ENCODE measurements around the gene PTPDC1.
"Not testable (repeated sequence)": the region's sequence is repeated elsewhere in the genome, so short reads cannot be mapped to it uniquely, and the experiment has no call there.

The PTPDC1 gene

DNA sequence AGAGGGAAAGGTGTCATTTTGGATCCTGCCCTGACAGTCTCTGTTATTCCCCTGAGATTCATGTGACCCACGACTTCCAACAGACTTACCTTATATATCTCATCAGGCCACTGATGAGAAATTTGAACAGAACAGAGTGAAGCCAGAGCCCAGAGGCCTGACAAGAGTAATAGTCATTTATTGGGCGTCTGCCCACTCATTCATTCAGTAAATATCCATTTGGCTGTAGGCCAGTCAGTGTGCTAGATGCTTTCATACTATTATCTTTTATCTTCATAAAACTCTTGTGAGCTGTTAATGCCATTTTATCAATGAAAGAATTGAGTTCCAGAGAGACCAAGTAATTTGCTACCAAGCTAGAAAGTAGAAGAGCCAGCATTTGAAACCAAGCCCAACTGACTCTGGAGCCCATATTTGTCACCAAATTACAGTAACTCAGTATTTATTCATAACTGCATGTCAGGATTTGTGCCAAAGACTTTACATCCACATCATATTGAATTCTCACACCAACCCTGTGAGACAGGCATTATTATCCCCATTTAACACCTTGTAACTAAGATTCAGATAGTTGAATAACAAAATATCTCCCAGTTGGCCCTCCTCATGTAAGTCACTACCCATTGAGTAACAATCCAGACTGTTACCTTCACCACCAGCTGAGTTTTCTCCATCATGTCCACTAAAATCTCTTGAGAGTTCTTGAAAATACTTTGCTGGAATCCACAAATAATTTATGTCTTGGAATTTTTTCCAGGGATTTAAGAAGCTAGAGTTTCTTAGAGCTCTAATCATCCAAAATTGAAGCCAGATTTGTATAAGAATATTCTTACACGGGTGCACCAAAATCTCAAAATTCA lies 2.5 kb downstream of the PTPDC1 start:
- DNase-seq (ENCODE audit: low spot score), result peak; percentile 16

DNA sequence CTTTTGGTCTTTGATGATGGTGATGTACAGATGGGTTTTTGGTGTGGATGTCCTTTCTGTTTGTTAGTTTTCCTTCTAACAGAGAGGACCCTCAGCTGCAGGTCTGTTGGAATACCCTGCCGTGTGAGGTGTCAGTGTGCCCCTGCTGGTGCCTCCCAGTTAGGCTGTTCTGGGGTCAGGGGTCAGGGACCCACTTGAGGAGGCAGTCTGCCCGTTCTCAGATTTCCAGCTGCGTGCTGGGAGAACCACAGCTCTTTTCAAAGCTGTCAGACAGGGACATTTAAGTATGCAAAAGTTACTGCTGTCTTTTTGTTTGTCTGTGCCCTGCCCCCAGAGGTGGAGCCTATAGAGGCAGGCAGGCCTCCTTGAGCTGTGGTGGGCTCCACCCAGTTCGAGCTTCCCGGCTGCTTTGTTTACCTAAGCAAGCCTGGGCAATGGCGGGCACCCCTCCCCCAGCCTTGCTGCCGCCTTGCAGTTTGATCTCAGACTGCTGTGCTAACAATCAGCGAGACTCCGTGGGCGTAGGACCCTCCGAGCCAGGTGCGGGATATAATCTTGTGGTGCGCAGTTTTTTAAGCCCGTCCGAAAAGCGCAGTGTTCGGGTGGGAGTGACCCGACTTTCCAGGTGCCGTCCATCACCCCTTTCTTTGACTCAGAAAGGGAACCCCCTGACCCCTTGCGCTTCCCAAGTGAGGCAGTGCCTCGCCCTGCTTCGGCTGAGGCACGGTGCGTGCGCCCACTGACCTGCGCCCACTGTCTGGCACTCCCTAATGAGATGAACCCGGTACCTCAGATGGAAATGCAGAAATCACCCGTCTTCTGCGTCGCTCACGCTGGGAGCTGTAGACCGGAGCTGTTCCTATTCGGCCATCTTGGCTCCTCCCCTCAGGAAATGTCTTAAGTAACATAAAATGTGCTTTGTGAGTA lies 10.2 kb downstream of the PTPDC1 start:
- DNase-seq (ENCODE audit: low spot score), result not testable (repeated sequence)

DNA sequence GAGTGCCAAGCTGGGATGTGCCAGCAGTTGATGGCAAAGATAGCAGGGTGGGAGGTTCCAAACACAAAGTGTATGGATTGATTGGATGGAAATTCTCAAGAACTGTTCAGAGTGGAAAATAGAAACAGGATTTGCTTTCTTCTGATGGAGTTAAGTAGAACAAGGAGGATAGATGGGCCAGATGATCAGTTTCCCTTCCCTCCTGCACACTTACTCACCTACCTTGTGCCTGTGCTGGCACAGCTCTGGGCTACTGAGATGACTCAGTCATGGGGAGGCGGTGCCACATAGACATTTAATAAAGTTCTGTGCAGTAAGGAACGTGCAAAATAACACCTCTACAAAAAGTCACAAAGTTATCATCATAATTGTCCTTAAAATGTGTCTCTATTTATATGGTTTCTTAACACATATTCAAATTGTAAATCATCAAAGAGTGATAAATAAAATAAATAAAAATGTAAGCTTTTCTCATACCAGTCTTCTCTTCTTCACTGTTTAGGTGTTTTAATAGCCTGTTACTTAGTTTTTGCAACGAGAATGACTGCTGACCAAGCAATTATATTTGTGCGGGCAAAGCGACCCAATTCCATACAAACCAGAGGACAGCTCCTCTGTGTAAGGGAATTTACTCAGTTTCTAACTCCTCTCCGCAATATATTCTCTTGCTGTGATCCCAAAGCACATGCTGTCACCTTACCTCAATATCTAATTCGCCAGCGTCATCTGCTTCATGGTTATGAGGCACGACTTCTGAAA lies 12.7 kb downstream of the PTPDC1 start:
- no peak for DNase-seq (ENCODE audit: low spot score)

DNA sequence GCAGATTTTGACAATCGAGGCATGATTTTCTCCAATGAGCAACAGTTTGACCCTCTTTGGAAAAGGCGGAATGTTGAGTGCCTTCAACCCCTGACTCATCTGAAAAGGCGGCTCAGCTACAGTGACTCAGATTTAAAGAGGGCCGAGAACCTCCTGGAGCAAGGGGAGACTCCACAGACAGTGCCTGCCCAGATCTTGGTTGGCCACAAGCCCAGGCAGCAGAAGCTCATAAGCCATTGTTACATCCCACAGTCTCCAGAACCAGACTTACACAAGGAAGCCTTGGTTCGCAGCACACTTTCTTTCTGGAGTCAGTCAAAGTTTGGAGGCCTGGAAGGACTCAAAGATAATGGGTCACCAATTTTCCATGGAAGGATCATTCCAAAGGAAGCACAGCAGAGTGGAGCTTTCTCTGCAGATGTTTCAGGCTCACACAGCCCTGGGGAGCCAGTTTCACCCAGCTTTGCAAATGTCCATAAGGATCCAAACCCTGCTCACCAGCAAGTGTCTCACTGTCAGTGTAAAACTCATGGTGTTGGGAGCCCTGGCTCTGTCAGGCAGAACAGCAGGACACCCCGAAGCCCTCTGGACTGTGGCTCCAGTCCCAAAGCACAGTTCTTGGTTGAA lies 13.6 kb downstream of the PTPDC1 start:
- no peak for DNase-seq (ENCODE audit: low spot score)

DNA sequence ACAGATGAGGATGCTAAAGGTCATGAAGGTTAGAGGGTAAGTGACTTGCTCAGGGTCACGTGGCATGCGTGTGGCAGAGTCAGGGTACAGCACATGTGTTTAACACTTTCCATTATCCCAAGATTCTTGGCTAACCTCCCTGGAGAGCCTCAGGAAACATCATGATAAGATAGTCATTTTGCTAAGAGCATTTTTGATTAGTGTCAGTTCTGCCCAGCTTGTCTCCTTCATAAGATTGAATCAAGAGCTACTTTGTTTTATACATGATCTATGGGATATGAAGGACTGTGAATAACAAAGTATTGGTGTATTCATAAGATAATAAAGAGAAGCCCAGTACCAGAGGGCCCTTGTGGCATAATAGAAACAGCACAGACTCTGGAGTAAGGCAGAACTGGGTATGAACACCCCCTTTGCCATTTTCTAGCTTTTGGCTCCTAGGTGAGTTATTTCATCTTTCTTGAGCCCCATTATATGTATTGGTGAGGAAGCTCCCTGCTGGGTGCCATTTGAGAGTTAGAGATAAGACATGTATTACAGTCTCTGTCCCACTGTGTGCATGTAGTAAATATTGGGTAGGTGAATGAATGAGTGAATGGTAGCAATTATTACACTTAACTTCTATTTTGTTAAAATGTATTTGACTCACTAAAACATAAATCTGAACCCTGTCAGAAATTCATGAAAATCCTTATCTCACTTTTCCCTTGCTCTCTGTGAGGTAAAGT lies 16.1 kb downstream of the PTPDC1 start:
- no peak for DNase-seq (ENCODE audit: low spot score)

DNA sequence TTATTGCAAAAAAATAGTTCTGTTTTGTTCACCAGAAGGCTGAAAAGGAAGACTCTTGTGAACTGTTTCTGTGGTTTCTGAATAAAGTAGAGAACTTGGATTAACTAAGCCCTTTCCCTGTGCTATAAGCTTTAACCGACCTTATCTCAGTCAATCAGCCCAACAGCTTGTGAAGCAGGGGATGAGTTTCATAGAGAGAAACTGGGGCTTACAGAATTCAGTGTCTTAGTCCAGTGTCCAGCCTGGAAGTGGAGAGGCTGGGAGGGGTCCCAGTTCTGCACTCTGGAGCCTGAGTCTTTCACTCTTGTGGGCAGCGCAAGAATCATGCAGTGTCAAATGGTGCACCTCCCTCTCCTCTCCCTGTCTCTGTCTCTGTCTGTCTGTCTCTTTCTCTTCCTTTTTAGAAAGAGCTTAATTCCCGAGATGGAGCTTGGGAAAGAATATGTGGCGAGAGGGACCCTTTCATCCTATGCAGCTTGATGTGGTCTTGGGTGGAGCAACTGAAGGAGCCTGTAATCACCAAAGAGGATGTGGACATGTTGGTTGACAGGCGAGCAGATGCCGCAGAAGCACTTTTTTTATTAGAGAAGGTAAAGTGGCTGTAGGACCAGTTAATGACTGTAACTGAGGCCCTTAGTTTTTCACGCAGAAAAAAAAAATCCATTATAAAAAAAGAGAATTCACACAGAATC lies 17.0 kb downstream of the PTPDC1 start:
- no peak for DNase-seq (ENCODE audit: low spot score)

DNA sequence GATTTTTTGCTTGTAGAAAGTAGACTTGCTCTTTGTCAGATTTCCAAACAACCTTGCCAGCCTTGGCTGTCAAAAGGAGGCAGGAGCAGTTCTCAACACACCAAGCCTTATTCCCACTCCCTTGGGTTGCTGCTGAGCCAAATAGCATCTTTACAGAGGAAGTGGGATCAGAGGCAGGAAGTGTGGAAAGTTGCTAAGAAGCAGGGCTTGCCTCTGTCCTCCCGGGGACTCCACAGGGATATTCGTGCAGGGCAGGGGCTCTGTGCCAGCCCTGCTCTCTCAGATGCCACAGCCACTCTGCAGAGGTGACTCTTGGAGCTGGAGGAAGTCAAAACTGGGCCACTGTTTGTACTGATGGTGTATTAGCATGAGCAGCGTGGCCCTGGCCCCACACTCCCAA lies 24.3 kb downstream of the PTPDC1 start:
- DNase-seq (ENCODE audit: low spot score), result no peak

DNA sequence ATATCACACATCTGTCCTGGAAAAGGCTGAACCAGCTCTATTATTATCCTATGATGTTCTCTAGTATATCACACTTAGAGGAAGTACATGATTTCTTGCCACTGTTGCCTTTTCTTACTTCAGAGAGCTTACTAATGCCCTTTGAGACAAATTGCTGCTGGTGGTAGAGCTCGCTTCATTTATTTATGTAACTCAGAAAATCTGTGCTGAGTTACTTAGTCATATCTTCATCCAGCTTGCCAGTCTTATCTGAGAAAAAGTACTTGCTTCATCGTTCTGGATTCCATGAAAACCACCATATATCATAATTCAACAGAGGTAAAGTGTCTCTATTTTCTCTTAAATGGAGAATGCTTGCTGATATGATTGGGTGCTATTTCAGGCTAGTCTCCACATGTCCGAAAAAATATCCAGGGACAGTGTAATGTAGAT lies 26.6 kb downstream of the PTPDC1 start:
- no peak for DNase-seq (ENCODE audit: low spot score)

DNA sequence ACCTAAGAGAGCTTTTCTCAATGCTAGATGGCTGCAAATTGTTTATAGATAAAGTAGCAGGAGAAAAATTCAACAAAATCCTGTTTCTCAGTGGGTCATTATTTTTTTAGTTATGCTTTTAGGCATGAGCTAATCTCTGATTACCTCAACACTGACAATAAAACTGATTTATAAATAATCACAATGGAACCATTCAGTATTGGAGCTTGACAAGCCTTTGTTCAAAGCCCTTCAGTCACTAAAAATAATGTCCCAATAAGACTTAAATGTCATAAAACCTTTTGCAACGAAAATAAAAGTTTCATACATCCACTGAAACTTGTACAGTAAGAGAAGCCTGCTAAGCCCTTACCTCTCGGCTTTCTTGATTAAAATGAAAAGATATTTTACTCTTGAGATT lies 27.2 kb downstream of the PTPDC1 start:
- no peak for DNase-seq (ENCODE audit: low spot score)

DNA sequence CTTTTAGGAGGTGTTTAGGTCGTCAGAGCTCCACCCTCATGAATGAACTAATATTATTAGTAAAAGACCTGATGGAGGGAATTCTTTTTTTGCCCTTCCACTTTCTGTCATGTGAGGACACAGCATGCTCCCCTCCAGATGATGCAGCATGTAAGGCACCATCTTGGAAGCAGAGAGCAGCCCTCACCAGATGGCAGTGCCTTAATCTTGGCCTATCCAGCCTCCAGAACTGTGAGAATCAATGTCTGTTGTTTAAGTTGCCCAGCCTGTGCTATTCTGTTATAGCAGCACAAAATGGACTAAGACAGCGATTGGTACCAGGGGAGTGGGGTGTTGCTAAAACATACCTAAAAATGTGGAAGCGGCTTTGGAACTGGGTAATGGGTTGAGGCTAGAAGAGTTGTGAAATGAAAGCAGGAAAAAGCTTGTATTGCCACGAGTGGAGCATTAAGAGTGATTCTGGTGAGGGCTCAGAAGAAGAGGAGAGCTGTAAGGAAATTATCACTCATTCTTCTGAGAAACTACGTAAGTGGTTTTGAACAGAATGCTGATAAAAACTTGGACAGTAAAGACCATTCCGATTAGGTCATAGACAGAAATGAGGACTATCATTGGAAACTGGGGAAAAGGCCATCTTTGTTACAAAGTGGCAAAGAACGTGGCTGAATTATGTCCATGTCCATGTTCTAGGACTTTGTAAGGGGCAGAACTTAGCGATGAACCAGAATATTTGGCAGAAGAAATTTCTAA lies 28.6 kb downstream of the PTPDC1 start:
- no peak for DNase-seq (ENCODE audit: low spot score)

DNA sequence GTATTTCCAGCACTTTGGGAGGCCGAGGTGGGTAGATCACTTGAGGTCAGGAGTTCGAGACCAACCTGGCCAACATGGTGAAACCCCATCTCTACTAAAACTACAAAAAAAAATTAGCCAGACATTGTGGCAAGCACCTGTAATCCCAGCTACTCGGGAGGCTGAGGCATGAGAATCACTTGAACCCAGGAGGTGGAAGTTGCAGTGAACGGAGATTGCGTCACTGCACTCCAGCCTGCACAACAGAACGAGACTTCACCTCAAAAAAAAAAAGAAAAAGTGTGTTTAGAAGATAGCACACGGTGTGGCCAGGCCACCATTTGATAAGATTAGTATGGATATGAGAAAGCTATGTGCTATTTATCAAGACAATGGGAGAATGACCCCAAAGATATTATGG lies 35.8 kb downstream of the PTPDC1 start:
- not testable (repeated sequence) for DNase-seq (ENCODE audit: low spot score)

DNA sequence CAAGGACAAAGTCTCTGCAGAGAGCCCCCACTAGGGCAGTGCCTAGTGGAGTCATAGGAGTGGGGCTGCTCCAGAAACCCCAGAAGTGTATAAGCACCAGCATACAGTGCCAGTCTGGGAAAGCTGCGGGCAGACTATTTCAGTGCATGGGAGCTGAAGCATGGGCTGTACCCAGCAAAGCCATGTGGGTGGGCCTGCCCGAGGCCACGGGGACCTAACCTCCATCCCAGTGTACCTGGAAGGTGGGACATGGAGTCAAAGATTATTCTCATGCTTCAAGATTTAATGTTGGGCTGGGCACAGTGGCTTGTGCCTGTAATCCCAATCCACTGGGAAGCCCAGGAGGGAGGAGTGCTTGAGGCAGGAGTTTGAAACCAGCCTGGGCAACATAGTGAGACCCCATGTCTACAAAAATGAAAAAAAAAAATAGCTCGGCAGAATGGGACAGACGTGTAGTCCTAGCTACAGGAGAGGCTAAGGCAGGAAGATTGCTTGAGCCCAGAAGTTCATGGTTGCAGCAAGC lies 36.7 kb downstream of the PTPDC1 start:
- no peak for DNase-seq (ENCODE audit: low spot score)

DNA sequence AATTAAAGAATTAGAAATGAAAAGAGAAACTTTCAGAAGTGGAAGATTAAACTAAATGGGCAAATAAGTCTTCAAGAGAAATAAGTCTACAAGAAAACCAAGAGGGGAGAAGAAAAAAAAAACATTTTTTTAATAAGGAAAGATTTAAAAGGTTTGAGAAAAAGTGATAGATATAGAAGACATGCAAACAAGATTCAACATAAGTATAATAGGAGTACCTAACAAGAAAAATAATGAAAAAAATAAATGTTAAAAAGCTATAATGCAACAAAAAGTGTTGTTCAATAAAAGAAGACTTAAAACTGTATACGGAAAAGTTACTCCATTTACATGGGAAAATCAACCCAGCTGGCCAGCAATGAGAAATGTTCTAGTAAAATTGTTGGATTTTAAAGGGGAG lies 42.6 kb downstream of the PTPDC1 start:
- no peak for DNase-seq (ENCODE audit: low spot score)

DNA sequence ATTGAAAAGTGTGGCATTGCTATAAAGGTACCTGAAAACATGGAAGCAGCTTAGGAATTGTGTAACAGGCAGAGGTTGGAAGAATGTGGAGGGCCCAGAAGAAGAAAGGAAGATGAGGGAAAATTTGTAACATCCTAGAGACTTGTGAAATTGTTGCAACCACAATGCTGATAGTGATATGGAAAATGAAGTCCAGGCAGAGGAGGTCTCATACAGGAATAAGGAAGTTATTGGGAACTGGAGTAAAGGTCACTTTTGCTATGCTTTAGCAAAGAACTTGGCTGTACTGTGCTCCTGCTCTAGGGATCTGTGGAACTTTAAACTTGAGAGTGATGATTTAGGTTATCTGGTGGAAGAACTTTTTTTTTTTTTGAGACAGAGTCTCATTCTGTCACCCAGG lies 43.5 kb downstream of the PTPDC1 start:
- no peak for DNase-seq (ENCODE audit: low spot score)

DNA sequence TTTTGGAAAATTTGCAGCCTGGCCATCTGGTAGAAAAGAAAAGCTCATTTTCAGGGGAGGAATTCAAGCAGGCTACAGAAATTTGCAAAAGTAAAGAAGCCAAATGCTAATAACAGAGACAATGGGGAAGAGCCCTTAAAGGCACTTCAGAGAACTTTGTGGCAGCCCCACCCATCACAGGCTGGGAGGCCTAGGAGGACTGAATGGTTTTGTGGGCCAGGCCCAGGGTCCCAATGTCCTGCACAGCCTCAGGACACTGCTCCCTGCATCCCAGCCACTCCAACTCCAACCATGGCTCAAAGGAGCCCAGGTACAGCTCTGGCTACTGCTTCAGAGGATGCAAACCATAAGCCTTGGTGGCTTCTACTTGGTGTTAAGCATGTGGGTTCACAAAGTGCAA lies 44.3 kb downstream of the PTPDC1 start:
- DNase-seq (ENCODE audit: low spot score), result no peak

DNA sequence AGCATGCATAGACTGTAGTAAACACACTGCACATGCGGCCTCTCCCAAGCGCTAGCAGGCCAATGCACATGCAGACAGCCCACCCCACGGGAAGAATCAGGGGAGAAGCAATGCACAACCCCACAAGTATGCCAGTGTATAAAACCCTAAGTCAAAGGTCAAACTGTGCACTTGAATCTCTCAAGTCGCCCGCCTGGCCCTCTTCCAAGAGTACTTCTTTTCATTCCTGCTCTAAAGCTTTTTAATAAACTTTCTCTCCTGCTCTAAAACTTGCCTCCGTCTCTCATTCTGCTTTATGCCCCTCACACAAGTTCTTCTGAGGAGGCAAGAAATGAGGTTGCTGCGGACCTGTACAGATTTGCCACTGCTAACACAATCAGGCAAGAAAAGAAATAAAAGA lies 50.4 kb downstream of the PTPDC1 start:
- no peak for DNase-seq (ENCODE audit: low spot score)

DNA sequence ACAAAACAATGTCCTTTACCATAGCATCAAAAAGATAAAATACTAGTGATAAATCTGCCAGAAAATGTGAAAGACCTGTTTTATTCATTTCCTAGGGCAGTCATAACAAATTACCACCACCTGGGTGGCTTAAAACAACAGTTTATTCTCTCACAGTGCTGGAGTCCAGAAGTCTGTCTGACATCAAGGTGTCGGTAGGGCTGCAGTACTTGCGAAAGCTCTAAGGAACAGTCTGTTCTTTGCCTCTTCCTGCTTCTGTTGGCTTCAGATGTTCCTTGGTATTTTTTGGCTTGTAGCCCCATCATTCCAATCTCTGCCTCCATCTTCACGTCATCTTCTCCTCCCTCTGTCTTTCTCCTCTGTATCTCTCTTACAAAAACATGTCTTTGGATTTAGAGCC lies 51.0 kb downstream of the PTPDC1 start:
- DNase-seq (ENCODE audit: low spot score), result no peak

DNA sequence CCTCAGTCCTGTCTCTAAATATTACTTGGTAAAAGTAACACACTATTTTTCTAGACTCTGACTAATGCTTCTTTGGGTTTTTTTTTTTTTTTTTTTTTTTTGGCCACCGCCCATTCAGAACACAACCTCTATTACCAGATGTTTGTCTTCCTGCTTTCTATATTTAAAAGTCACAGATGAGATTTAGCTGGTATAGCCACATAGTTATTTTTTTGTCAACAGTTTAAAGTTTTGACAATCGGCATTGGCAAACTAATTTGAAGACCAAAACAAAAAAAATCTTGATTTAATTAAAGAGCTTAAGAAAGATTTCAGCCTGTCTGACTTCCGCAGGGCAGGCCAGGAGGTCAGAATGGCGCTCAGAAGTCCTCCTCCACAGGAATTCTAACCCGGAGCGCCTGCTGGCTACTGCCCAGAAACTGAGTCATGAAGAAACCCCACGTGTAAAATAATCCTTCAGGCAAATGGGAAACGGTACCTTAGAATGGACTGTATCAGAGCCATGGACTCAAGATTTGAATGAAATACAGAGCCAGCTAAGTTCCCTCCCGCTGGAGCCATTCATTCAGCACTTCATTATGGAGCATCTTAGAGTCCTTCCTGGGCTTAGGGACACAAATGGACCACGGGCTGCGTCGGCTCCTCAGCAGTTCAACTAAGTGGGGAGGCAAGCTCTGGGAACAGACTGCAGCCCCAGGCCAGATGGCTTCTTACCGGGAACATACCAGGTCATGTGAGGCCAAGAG lies 55.6 kb downstream of the PTPDC1 start:
- no peak for DNase-seq (ENCODE audit: low spot score)

DNA sequence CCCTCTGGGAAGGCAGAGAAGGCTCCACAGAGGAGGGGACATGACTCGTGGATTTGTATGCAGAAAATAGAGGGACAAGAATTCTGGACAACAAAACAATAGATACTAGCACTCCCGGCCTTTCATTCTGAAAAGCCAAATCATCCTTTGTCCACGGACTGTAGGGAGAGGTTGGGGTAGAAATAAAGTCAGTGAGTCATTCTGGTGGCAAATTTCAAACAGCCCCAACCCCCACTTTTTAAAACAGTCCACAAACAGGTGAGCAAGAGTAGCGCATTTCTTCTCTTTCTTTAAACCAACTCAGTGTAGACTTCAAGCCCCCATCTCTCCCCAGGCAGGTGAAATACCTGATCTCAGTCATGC lies 56.1 kb downstream of the PTPDC1 start:
- DNase-seq (ENCODE audit: low spot score), result no peak

All from hematopoietic multipotent progenitor cell treated with erythropoietin and hydrocortisone succinate and interleukin-3 and kit ligand, for 15 days (in vitro differentiated cells).